ENCODE measurements around the gene SLC6A5.
"Not testable (repeated sequence)": the region's sequence is repeated elsewhere in the genome, so short reads cannot be mapped to it uniquely, and the experiment has no call there.

The SLC6A5 gene

GRCh38 chr11:20599221-20600019, at the start of gene SLC6A5:
TSS of gene SLC6A5 (plus strand) at chr11:20599608. CDS start at chr11:20599673, 65 bp downstream.
- DNase-seq (ENCODE audit: low read depth in 2 of 2, low spot score in 1 of 2): no peak

- no peak for DNase-seq (ENCODE audit: low read depth in 2 of 2, low spot score in 1 of 2)
Measured at GRCh38 chr11:20551096-20551495, 48.3 kb upstream of the SLC6A5 start.

GRCh38 chr11:20555783-20556182, 43.6 kb upstream of the SLC6A5 start:
- DNase-seq (ENCODE audit: low read depth in 2 of 2, low spot score in 1 of 2): no peak

GRCh38 chr11:20556396-20556795, 43.0 kb upstream of the SLC6A5 start:
- not testable (repeated sequence) for DNase-seq (ENCODE audit: low read depth in 2 of 2, low spot score in 1 of 2)

- no peak for DNase-seq (ENCODE audit: low read depth in 2 of 2, low spot score in 1 of 2)
Measured at GRCh38 chr11:20558741-20559140, 40.7 kb upstream of the SLC6A5 start.

- DNase-seq (ENCODE audit: low read depth in 2 of 2, low spot score in 1 of 2): no peak
Measured at GRCh38 chr11:20559523-20560300, 39.7 kb upstream of the SLC6A5 start.

- no peak for DNase-seq (ENCODE audit: low read depth in 2 of 2, low spot score in 1 of 2)
Measured at GRCh38 chr11:20561915-20562314, 37.5 kb upstream of the SLC6A5 start.

GRCh38 chr11:20563866-20564265, 35.5 kb upstream of the SLC6A5 start:
- DNase-seq (ENCODE audit: low read depth in 2 of 2, low spot score in 1 of 2): no peak

- no peak for DNase-seq (ENCODE audit: low read depth in 2 of 2, low spot score in 1 of 2)
Measured at GRCh38 chr11:20564846-20565635, 34.4 kb upstream of the SLC6A5 start.

GRCh38 chr11:20566115-20566514, 33.3 kb upstream of the SLC6A5 start:
- not testable (repeated sequence) for DNase-seq (ENCODE audit: low read depth in 2 of 2, low spot score in 1 of 2)

GRCh38 chr11:20566591-20567434, 32.6 kb upstream of the SLC6A5 start:
- no peak for DNase-seq (ENCODE audit: low read depth in 2 of 2, low spot score in 1 of 2)

GRCh38 chr11:20579725-20580124, 19.7 kb upstream of the SLC6A5 start:
- DNase-seq (ENCODE audit: low read depth in 2 of 2, low spot score in 1 of 2): not testable (repeated sequence)

- no peak for DNase-seq (ENCODE audit: low read depth in 2 of 2, low spot score in 1 of 2)
Measured at GRCh38 chr11:20583201-20583600, 16.2 kb upstream of the SLC6A5 start.

- no peak for DNase-seq (ENCODE audit: low read depth in 2 of 2, low spot score in 1 of 2)
Measured at GRCh38 chr11:20584093-20584774, 15.2 kb upstream of the SLC6A5 start.

- no peak for DNase-seq (ENCODE audit: low read depth in 2 of 2, low spot score in 1 of 2)
Measured at GRCh38 chr11:20589796-20590195, 9.6 kb upstream of the SLC6A5 start.

GRCh38 chr11:20590381-20590780, 9.0 kb upstream of the SLC6A5 start:
- DNase-seq (ENCODE audit: low read depth in 2 of 2, low spot score in 1 of 2): no peak

- no peak for DNase-seq (ENCODE audit: low read depth in 2 of 2, low spot score in 1 of 2)
Measured at GRCh38 chr11:20592741-20593140, 6.7 kb upstream of the SLC6A5 start.

- no peak for DNase-seq (ENCODE audit: low read depth in 2 of 2, low spot score in 1 of 2)
Measured at GRCh38 chr11:20594274-20595061, 4.9 kb upstream of the SLC6A5 start.

- DNase-seq (ENCODE audit: low read depth in 2 of 2, low spot score in 1 of 2): no peak
Measured at GRCh38 chr11:20595101-20595500, 4.3 kb upstream of the SLC6A5 start.

All from stimulated activated CD8-positive, alpha-beta memory T cell treated with anti-CD3 and anti-CD28 coated beads, Interleukin-4, amount 100 ng/mL, for 1 hour (primary cell).